GM21528 (cell line): ENCODE measurements around the gene TOE1.
"Not testable (repeated sequence)": the region's sequence is repeated elsewhere in the genome, so short reads cannot be mapped to it uniquely, and the experiment has no call there.

Experiments used
- ATAC-seq: cut with Tn5 transposase; IDR thresholded peaks from one replicate; pipeline ENCODE4 v1.9.1; 2021; ENCODE audit warnings: mild to moderate bottlenecking, moderate library complexity; ENCODE audit not compliant: unreplicated experiment, low FRiP score

TOE1 gene

GRCh38 chr1:45339789-45340558 lies at the start of gene TOE1, which contains the start of gene MUTYH:
TSS of gene TOE1 (plus strand) at chr1:45340170. CDS start at chr1:45340253, 83 bp downstream.
TSS of gene MUTYH (minus strand) at chr1:45340440. CDS start at chr1:45334505, 5,935 bp downstream.
- peak; percentile 86 for ATAC-seq

DNA sequence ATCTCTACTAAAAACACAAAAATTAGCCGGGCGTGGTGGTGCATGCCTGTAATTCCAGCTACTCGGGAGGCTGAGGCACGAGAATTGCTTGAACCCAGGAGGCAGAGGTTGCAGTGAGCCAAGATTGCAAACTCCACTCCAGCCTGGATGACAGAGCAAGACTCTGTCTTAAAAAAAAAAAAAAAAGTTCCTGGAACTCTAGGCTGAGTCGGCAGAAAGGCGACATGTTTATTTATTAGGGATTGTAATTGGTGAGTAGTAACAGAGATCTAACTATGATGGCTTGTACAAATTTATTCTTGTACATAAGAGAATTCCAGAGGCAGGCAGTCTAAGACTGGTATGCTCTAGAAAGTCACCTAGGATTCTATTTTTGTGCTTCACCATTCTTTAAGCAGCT lies 49.0 kb upstream of the TOE1 start:
- not testable (repeated sequence) for ATAC-seq

DNA sequence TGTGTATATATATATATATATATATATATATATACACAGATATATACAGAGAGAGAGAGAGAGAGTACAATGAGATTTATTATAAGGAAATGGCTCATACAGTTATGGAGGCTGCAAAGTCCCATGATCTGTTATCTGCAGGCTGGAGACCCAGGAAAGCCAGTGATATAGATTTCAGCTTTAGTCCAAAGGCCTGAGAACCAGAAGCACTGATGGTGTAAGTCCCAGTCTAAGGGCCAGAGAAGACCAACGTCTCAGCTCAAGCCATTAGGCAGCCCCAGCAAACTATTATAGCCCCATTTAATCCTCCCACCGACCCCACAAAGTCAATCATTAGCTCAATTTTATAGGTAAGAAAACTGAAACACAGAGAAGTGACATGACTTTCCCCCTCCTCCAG lies 48.3 kb upstream of the TOE1 start:
- ATAC-seq = no peak

DNA sequence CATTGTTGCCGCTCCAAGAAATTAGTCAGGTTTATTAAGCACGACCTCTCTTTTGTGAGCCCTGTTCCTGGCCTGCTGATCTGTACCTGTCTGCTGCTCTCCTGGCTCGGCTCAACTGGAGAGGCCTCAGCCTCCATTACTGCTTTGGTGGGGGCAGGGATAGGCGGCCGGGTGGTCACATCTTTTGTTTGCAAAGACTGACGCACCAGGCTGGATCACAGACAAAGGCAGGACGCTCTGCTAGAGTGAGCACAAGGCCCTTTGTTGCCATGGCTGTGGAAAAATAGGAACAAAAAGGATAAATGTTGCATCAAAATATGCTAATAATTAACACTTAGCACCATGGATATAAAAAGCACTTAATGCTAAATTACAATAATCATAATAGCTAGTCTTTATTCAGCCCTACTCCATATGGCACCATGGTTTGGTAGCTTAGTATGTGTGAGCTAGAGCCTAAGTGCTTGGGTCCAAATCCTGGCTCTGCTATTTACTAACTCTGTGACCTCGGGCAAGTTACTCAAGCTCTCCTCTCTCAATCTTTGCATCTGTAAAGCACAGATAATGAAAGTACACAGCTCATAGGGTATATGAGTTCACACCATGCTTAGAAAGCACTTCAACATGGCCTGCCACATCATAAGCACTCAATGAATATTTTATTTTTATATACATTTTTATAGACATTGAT lies 42.2 kb upstream of the TOE1 start:
- no peak for ATAC-seq

GRCh38 chr1:45299296-45299695 lies 40.7 kb upstream of the TOE1 start:
- ATAC-seq = no peak

GRCh38 chr1:45299981-45300668 lies 39.8 kb upstream of the TOE1 start:
- ATAC-seq = no peak

DNA sequence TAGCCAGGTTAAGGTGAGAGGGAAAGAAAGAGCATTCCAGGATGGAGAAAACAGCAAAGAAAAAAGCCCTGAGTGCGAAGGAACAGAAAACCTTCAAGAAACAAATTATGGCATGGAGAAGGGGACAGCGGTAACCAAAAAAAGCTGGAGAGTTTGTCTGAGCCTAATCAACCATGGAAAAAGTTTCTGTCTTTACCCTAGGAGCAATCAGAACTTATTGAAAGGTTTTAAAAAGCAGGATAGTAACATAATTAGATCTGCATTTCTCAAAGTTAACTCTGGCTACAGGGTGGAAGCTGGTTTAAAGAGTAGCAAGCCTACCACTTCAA lies 39.3 kb upstream of the TOE1 start:
- no peak for ATAC-seq

GRCh38 chr1:45302505-45303150 lies 37.3 kb upstream of the TOE1 start:
- no peak for ATAC-seq

- peak; percentile 72 for ATAC-seq
Measured at GRCh38 chr1:45303520-45304310, 36.3 kb upstream of the TOE1 start.

- ATAC-seq = peak; percentile 10
Measured at GRCh38 chr1:45304311-45305081, 35.5 kb upstream of the TOE1 start.

DNA sequence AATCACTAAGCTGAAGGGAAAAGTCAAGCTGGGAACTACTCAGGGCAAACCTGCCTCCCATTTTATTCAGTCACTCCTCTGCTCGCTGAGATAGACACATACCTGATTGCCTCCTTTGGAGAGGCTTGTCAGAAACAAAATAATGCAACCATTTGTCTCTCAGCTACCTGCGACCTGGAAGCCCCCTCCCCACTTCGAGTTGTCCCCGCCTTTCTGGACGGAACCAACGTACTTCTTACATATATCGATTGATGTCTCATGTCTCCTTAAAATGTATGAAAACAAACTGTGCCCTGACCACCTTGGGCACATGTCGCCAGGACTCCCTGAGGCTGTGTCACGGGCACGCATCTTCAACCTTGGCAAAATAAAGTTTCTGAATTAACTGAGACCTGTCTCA lies 34.7 kb upstream of the TOE1 start:
- no peak for ATAC-seq

DNA sequence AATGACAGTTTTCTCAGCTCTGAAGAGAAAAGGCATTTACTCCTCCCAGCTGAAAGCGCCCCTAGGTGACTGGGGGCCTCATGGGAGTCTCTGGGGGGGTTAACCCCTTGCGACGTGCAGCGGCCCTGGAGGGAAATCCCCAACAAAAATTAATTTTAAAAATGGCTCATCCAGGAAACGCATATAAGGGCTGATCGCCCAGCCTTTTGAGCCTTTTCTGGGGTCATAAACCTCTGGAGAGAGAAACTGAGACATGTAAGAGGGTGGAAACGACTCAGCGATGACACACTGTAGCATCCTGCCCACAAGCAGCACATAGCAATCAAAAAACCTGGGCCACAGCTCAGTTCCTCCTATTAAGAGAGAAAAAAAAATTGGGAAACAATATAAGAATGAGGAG lies 33.7 kb upstream of the TOE1 start:
- ATAC-seq = no peak

DNA sequence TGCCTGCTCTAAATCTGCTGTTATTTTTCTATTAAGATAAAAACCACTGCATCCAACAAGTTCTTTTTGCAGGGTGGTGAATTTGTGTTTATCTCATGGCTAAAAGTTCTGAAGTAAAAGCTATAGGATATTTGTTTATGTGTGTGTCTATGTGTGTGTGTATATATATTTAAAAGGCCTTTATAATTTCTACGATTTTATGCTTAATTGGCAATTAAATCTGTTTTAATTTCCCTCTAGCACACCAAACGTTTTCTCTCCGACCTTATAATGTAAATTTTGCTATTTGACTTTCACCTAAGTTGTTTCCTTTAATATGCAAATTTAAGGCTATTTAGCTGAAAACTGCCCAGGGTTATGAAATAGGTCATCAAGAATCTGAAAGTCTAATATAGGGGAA lies 33.1 kb upstream of the TOE1 start:
- ATAC-seq = no peak

- ATAC-seq = no peak
Measured at GRCh38 chr1:45314266-45314665, 25.7 kb upstream of the TOE1 start.

DNA sequence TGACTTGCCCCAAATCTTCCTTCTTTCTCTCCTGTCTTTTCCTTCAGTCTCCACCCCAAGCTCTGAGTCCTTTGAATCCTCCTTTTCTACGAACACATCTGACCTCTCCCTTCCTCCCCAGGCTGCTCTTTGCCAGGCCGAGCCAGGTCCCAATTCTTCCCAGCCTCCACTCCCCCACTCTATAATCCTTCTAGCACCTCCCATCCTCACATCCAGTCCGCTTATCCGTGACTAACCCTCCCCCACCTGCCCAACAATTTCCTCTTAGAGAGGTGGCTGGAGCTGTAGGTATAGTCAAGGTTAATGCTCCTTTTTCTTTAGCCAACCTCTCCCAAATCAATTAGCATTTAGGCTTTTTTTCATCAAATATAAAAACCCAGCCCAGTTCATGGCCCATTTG lies 22.8 kb upstream of the TOE1 start:
- no peak for ATAC-seq

DNA sequence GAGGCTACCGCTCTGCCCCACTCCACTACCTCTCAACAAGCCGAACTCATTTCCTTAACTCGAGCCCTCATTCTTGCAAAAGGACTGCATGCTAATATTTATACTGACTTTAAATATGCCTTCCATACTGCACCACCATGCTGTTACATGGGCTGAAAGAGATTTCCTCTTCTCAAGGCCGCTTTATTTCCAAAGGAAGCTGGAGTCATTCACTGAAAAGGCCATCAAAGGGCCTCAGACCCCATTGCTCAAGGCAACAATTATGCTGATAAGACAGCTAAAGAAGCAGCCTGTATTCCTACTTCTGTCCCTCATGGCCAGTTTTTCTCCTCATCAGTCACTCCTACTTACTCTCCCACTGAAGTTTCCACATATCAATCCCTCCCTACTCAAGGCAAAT lies 20.2 kb upstream of the TOE1 start:
- no peak for ATAC-seq

DNA sequence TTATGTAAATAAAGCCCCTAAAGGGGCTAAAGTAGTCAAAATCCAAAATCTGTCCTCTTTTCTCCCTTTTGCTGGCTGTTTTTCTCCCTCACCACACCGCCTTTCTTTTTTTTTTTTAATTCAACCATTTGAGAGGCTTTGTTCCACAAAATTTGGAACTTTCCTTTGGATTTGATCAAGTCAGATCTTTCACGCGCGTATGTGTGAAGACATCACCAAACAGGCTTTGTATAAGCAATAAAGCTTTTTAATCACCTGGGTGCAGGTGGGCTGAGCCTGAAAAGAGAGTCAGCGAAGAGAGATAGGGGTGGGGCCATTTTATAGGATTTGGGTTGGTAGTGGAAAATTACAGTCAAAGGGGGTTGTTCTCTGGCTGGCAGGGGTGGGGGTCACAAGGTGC lies 18.5 kb upstream of the TOE1 start:
- no peak for ATAC-seq

DNA sequence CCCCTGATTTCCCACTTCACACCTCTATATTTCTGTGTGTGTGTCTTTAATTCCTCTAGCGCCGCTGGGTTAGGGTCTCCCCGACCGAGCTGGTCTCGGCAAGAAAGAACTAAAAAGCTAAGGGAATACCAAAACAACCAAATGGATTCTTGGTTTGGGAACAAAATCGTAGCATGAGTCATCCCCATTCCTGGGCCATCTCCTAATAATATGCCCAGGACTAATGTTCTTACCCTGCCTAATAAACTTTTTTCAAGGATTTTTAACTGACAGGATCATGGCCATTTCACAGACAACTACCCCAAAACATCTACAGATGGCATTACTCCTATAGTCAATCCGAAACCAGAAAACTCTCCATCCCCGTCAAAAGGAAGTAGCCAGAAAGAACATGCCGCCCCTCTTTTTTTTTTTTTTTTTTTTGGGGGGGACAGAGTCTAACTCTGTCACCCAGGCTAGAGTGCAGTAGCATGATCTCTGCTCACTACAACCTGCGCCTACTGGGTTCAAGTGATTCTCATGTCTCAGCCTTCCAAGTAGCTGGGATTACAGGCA lies 17.4 kb upstream of the TOE1 start:
- ATAC-seq = no peak

DNA sequence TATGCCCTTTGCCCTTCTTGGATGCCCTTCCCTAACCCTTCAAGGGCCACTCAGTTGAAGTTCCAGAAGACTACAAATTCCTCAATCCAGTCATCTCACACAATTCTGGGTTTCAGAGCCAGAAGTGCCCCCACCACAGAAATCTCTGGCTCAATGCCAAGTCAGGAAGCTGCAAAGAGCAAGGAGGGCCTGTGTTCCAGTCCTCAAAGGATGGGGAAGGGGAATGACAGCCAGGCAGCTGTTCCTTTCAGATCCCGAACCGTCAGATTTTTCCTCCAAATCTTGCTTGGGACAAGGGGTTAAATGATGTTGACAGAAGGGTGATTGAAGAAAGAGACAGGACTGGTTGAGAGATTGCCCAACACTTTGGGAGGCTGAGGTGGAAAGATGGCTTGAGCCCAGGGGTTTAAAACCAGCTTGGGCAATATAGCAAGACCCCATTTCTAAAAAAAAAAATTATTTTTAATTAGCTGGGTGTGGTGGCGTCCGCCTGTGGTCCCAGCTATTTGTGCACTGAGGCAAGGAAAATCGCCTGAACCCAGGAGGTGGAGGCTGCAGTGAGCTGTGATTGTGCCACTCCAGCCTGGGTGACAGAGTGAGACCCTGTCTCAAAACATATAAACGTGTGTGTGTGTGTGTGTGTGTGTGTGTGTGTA lies 14.0 kb upstream of the TOE1 start:
- ATAC-seq = no peak
